ENCODE measurements around the gene FAT3.

Gene FAT3

GRCh38 chr11:92224407-92225124 is at the start of gene FAT3:
Gene FAT3, plus strand, starts transcription at chr11:92224818. Its CDS starts 127,295 bp downstream, at chr11:92352113.
- no peak for DNase-seq (ENCODE audit: extremely low read depth, low read depth)
- TF ChIP-seq, protein P1, sequence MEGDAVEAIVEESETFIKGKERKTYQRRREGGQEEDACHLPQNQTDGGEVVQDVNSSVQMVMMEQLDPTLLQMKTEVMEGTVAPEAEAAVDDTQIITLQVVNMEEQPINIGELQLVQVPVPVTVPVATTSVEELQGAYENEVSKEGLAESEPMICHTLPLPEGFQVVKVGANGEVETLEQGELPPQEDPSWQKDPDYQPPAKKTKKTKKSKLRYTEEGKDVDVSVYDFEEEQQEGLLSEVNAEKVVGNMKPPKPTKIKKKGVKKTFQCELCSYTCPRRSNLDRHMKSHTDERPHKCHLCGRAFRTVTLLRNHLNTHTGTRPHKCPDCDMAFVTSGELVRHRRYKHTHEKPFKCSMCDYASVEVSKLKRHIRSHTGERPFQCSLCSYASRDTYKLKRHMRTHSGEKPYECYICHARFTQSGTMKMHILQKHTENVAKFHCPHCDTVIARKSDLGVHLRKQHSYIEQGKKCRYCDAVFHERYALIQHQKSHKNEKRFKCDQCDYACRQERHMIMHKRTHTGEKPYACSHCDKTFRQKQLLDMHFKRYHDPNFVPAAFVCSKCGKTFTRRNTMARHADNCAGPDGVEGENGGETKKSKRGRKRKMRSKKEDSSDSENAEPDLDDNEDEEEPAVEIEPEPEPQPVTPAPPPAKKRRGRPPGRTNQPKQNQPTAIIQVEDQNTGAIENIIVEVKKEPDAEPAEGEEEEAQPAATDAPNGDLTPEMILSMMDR (IDR thresholded peaks at IDR 0.05; ENCODE audit: low read depth, low read length) = no peak

GRCh38 chr11:92179017-92179670 is 45.5 kb upstream of the FAT3 start:
- DNase-seq (ENCODE audit: extremely low read depth, low read depth) = no peak
- TF ChIP-seq, protein P1 (IDR thresholded peaks at IDR 0.05; ENCODE audit: low read depth, low read length) = no peak

DNA sequence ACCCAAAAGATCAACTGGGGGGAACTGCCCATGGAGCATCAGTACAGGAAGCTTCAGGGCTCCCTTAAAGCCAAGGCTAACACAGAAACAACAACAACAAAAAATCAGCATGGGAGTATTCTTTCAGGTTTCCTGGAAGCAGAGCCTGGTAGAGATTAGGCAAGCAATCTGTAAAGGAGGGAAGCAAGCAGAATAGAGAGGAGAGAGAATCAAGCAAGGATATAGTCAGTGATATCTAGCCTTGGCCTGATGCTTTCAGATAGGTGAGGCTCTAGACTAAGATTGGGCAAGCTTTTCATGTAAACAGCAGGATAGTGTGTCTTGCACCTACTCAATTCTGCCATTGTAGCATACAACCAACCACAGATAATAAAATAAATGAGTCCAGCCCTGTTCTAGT is 44.4 kb upstream of the FAT3 start:
- TF ChIP-seq, protein P1 (IDR thresholded peaks at IDR 0.05; ENCODE audit: low read depth, low read length) = no peak
- DNase-seq (ENCODE audit: extremely low read depth, low read depth) = no peak

- DNase-seq (ENCODE audit: extremely low read depth, low read depth) = no peak
- TF ChIP-seq, protein P1 (IDR thresholded peaks at IDR 0.05; ENCODE audit: low read depth, low read length) = no peak
Observed at GRCh38 chr11:92180664-92181251, 43.9 kb upstream of the FAT3 start.

- DNase-seq (ENCODE audit: extremely low read depth, low read depth) = no peak
- TF ChIP-seq, protein P1 (IDR thresholded peaks at IDR 0.05; ENCODE audit: low read depth, low read length) = no peak
Observed at GRCh38 chr11:92190535-92191206, 33.9 kb upstream of the FAT3 start.

DNA sequence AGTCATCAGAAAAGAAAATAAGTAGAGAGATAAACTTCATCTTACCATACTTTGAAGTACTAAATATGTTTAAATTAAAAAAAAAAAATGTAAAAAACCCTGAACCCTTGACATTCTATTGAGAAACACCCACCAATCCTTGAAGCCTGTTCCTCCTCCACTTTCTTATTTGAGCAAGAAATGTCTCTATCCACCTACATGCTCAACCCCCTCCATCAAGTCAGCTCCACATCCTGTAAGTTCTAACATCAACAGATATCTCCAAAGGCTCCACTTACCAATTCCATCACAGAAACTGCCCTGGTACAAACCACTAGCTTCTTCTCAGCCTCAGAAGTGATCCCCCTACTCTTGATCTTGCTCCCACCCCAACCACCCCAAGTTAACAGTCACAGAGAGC is 32.5 kb upstream of the FAT3 start:
- TF ChIP-seq, protein P1 (IDR thresholded peaks at IDR 0.05; ENCODE audit: low read depth, low read length) = no peak
- DNase-seq (ENCODE audit: extremely low read depth, low read depth) = no peak
